ENCODE data around the gene TCTN1.

- TF ChIP-seq CTCF (conservative IDR thresholded peaks at IDR 0.05) (no peak), EZH2 (IDR thresholded peaks at IDR 0.05; ENCODE audit: low read depth) (no peak)
Measured at GRCh38 chr12:110590806-110591326, 23.1 kb upstream of the TCTN1 start.

Data from PC-9 (cell line).